Fibroblast of lung (primary cell): ENCODE results near the gene TEKT4.

Experiments used
- EZH2 ChIP-seq: IDR thresholded peaks from 2 replicates; pipeline ENCODE4 v1.5.1; 2012; ENCODE audit warnings: low read length, control low read depth, mild to moderate bottlenecking; ENCODE audit errors: missing control alignments
- TF ChIP-seq, protein P1 (sequence below), 2 donors: IDR thresholded peaks in 1 of 2; conservative IDR thresholded peaks in 1 of 2; 1 replicate in 1 of 2; 2 replicates in 1 of 2; pipeline ENCODE4 v1.5.1; 2011 to 2012; ENCODE audit warnings: low read length in 2 of 2, control low read depth in 1 of 2, inconsistent platforms in 1 of 2, low read depth in 1 of 2, mild to moderate bottlenecking in 1 of 2

DNA sequence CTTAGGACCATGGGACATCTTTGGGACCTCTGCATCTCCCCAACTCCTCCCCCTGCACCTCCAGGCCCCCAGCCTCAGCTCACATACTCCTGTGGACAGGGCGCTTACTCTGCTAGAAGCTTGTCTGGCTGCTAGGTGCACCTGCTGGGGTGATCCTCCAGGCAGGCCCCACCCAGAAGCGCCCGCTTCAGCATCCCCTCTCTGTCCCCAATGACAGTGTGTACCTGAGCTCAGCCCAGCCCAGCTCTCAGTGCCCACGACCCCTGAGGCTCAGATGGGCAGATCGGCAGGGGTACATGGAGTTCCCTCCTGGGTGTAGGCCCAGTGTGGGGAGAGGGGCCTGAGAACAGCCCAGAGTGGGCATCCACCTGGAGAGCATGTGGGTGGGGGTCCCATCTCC lies 5.9 kb downstream of the TEKT4 start:
- TF ChIP-seq, protein P1, sequence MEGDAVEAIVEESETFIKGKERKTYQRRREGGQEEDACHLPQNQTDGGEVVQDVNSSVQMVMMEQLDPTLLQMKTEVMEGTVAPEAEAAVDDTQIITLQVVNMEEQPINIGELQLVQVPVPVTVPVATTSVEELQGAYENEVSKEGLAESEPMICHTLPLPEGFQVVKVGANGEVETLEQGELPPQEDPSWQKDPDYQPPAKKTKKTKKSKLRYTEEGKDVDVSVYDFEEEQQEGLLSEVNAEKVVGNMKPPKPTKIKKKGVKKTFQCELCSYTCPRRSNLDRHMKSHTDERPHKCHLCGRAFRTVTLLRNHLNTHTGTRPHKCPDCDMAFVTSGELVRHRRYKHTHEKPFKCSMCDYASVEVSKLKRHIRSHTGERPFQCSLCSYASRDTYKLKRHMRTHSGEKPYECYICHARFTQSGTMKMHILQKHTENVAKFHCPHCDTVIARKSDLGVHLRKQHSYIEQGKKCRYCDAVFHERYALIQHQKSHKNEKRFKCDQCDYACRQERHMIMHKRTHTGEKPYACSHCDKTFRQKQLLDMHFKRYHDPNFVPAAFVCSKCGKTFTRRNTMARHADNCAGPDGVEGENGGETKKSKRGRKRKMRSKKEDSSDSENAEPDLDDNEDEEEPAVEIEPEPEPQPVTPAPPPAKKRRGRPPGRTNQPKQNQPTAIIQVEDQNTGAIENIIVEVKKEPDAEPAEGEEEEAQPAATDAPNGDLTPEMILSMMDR (conservative IDR thresholded peaks at IDR 0.05 in 1 of 2, IDR thresholded peaks at IDR 0.05 in 1 of 2; ENCODE audit: low read depth in 1 of 2, low read length in 2 of 2): no peak
- no peak for TF ChIP-seq EZH2
